Measurements from ENCODE around the gene TMEM134. TPM values are rescaled to one million over a fixed set of nuclear protein-coding genes. Genes with fewer than 3 reads are reported as not detected.
"Not testable (repeated sequence)": the region's sequence is repeated elsewhere in the genome, so short reads cannot be mapped to it uniquely, and the experiment has no call there.

Gene TMEM134
- total and polyA plus RNA-seq, 4 donors = 10.2 to 86.9 (median 63.5) TPM

DNA sequence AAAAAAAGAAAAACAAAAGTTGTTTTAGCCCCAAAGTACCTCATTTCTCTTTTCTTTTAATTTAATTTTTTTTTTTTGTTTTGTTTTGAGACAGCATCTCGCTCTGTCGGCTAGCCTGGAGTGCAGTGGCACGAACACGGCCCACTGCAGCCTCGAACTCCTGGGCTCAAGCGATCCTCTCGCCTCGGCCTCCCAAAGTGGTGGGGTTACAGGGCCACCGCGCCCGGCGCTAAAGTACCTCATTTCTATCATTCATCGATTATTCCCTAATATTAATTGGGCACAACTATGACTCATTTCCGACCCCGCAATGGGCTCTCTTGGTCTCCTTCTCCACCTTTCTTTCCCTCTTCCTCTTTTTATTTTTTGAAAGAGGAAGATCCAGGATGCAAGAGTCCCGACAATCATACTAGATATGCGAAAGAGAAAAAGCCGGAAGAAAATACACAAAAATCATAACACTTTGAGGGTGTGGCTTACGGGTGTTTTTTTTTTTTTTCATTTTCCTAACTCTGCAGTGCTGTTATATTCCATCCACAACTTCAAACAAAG is 13.3 kb upstream of the TMEM134 start:
- DNase-seq (ENCODE audit: low spot score) = no peak

DNA sequence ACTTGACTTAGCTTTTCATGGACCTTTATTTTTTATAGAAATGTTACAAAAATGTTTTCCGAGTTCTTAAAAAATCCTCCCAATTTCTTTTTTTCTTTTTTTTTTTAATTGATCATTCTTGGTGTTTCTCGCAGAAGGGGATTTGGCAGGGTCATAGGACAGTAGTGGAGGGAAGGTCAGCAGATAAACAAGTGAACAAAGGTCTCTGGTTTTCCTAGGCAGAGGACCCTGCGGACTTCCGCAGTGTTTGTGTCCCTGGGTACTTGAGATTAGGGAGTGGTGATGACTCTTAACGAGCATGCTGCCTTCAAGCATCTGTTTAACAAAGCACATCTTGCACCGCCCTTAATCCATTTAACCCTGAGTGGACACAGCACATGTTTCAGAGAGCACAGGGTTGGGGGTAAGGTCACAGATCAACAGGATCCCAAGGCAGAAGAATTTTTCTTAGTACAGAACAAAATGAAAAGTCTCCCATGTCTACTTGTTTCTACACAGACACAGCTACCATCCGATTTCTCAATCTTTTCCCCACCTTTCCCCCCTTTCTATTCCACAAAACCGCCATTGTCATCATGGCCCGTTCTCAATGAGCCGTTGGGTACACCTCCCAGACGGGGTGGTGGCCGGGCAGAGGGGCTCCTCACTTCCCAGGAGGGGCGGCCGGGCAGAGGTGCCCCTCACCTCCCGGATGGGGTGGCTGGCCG is 8.4 kb upstream of the TMEM134 start:
- H3K9me3 ChIP-seq (ENCODE audit: control insufficient read depth in 4 of 4, low read length in 3 of 4); H3K27ac ChIP-seq (ENCODE audit: low read depth in 1 of 2, low read length in 2 of 2); H3K36me3 ChIP-seq (ENCODE audit: control insufficient read depth in 4 of 4, insufficient read depth in 3 of 4, low read depth in 1 of 4, low read length in 3 of 4); H3K27me3 ChIP-seq (ENCODE audit: control insufficient read depth in 4 of 4, insufficient read depth in 4 of 4, low read length in 3 of 4); H3K4me3 ChIP-seq (ENCODE audit: low read depth in 1 of 3, low read length in 3 of 3); DNase-seq (ENCODE audit: low spot score); H3K9ac ChIP-seq (ENCODE audit: low read depth in 1 of 2, low read length in 2 of 2): not testable (repeated sequence)
- 78% methylated on average over 13 of the region's 16 CpGs for WGBS
- H3K4me1 ChIP-seq (ENCODE audit: control insufficient read depth in 4 of 4, insufficient read depth in 4 of 4, low read length in 3 of 4) = peaks cover 5 to 14% (median 7%) of the 10 kb centered on the region in 4 donors

More for the DNA sequence above, 13.3 kb upstream of the TMEM134 start:
- H3K36me3 ChIP-seq (ENCODE audit: control insufficient read depth in 4 of 4, insufficient read depth in 3 of 4, low read depth in 1 of 4, low read length in 3 of 4) = peaks cover 0 to 2% (median 0%) of the 10 kb centered on the region in 4 donors
- peak overlapping the region; percentile 68 to 79 for H3K9ac ChIP-seq (ENCODE audit: low read depth in 1 of 2, low read length in 2 of 2)
- peak; percentile 4 for TF ChIP-seq YY1 (IDR thresholded peaks at IDR 0.05)
- TF ChIP-seq EGR1 (IDR thresholded peaks at IDR 0.05; ENCODE audit: low read depth in 2 of 2) = no peak
- TF ChIP-seq, protein P1, sequence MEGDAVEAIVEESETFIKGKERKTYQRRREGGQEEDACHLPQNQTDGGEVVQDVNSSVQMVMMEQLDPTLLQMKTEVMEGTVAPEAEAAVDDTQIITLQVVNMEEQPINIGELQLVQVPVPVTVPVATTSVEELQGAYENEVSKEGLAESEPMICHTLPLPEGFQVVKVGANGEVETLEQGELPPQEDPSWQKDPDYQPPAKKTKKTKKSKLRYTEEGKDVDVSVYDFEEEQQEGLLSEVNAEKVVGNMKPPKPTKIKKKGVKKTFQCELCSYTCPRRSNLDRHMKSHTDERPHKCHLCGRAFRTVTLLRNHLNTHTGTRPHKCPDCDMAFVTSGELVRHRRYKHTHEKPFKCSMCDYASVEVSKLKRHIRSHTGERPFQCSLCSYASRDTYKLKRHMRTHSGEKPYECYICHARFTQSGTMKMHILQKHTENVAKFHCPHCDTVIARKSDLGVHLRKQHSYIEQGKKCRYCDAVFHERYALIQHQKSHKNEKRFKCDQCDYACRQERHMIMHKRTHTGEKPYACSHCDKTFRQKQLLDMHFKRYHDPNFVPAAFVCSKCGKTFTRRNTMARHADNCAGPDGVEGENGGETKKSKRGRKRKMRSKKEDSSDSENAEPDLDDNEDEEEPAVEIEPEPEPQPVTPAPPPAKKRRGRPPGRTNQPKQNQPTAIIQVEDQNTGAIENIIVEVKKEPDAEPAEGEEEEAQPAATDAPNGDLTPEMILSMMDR (IDR thresholded peaks at IDR 0.05; ENCODE audit: low read depth, low read length, missing input control) = no peak
- no peak for TF ChIP-seq HNF4G (IDR thresholded peaks at IDR 0.05)
- TF ChIP-seq, protein P2, sequence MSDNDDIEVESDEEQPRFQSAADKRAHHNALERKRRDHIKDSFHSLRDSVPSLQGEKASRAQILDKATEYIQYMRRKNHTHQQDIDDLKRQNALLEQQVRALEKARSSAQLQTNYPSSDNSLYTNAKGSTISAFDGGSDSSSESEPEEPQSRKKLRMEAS (IDR thresholded peaks at IDR 0.05) = no peak
- TF ChIP-seq FOXA2 (IDR thresholded peaks at IDR 0.05) = no peak
- no peak for TF ChIP-seq TAF1 (conservative IDR thresholded peaks at IDR 0.05)
- TF ChIP-seq NR2F2 (IDR thresholded peaks at IDR 0.05) = no peak
- H3K4me1 ChIP-seq (ENCODE audit: control insufficient read depth in 4 of 4, insufficient read depth in 4 of 4, low read length in 3 of 4) = peaks cover 10 to 25% (median 15%) of the 10 kb centered on the region in 4 donors
- H3K9me3 ChIP-seq (ENCODE audit: control insufficient read depth in 4 of 4, low read length in 3 of 4) = no peaks in the 10 kb centered on the region
- peak overlapping the region; percentile 53 to 65 (median 61) for H3K4me3 ChIP-seq (ENCODE audit: low read depth in 1 of 3, low read length in 3 of 3)
- H3K27ac ChIP-seq (ENCODE audit: low read depth in 1 of 2, low read length in 2 of 2) = peak overlapping the region; percentile 62 to 74
- 50% methylated on average over 19 of the region's 19 CpGs for WGBS
- H3K27me3 ChIP-seq (ENCODE audit: control insufficient read depth in 4 of 4, insufficient read depth in 4 of 4, low read length in 3 of 4) = no peaks in the 10 kb centered on the region

DNA sequence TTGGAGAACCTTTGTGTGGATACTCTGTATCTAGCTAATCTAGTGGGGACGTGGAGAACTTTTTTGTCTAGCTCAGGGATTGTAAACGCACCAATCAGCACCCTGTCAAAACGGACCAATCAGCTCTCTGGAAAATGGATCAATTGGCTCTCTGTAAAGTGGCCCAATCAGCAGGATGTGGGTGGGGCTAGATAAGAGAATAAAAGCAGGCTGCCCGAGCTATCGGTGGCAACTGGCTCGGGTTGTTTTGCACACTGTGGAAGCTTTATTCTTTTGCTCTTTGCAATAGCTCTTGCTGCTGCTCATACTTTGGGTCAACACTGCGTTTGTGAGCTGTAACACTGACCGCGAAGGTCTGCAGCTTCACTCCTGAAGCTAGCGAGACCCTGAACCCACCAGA is 7.6 kb upstream of the TMEM134 start:
- not testable (repeated sequence) for H3K9me3 ChIP-seq (ENCODE audit: control insufficient read depth in 4 of 4, low read length in 3 of 4); H3K27me3 ChIP-seq (ENCODE audit: control insufficient read depth in 4 of 4, insufficient read depth in 4 of 4, low read length in 3 of 4); DNase-seq (ENCODE audit: low spot score); H3K9ac ChIP-seq (ENCODE audit: low read depth in 1 of 2, low read length in 2 of 2); H3K27ac ChIP-seq (ENCODE audit: low read depth in 1 of 2, low read length in 2 of 2); H3K4me3 ChIP-seq (ENCODE audit: low read depth in 1 of 3, low read length in 3 of 3); H3K36me3 ChIP-seq (ENCODE audit: control insufficient read depth in 4 of 4, insufficient read depth in 3 of 4, low read depth in 1 of 4, low read length in 3 of 4)
- peaks cover 3 to 11% (median 4%) of the 10 kb centered on the region in 4 donors for H3K4me1 ChIP-seq (ENCODE audit: control insufficient read depth in 4 of 4, insufficient read depth in 4 of 4, low read length in 3 of 4)
- WGBS = 82% methylated on average over 10 of the region's 10 CpGs

DNA sequence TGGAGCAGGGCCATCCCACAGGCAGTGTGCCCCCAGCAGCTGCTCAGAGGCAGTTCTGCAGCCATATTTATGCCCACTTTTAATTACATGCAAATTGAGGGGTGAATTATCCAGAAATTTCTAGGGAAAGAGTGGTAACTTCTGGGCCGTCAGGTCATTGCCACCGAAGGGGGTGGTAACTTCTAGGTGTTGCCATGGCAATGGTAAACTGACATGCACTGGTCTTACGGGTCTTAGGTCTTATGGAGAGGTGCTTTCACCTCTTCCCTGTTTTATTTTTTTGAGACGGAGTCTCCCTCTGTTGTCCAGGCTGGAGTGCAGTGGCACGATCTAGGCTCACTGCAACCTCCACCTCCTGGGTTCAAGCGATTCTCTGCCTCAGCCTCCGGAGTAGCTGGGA is 3.8 kb upstream of the TMEM134 start:
- H3K9me3 ChIP-seq (ENCODE audit: control insufficient read depth in 4 of 4, low read length in 3 of 4) = no peaks in the 10 kb centered on the region
- no peak overlapping the region for H3K9ac ChIP-seq (ENCODE audit: low read depth in 1 of 2, low read length in 2 of 2)
- H3K4me1 ChIP-seq (ENCODE audit: control insufficient read depth in 4 of 4, insufficient read depth in 4 of 4, low read length in 3 of 4) = peaks cover 5 to 21% (median 13%) of the 10 kb centered on the region in 4 donors
- H3K4me3 ChIP-seq (ENCODE audit: low read depth in 1 of 3, low read length in 3 of 3) = no peak overlapping the region
- DNase-seq (ENCODE audit: low spot score) = no peak
- 69% methylated on average over 7 of the region's 7 CpGs for WGBS
- H3K27ac ChIP-seq (ENCODE audit: low read depth in 1 of 2, low read length in 2 of 2) = no peak overlapping the region
- no peaks in the 10 kb centered on the region for H3K27me3 ChIP-seq (ENCODE audit: control insufficient read depth in 4 of 4, insufficient read depth in 4 of 4, low read length in 3 of 4)
- no peaks in the 10 kb centered on the region for H3K36me3 ChIP-seq (ENCODE audit: control insufficient read depth in 4 of 4, insufficient read depth in 3 of 4, low read depth in 1 of 4, low read length in 3 of 4)
- TF ChIP-seq FOXA2 (IDR thresholded peaks at IDR 0.05) (no peak), JUND (IDR thresholded peaks at IDR 0.05) (no peak), EGR1 (IDR thresholded peaks at IDR 0.05; ENCODE audit: low read depth in 2 of 2) (no peak), SP1 (IDR thresholded peaks at IDR 0.05) (no peak), HNF4A (conservative IDR thresholded peaks at IDR 0.05) (no peak), YY1 (IDR thresholded peaks at IDR 0.05) (no peak), NR2F2 (IDR thresholded peaks at IDR 0.05) (no peak), HNF4G (IDR thresholded peaks at IDR 0.05) (no peak), RAD21 (IDR thresholded peaks at IDR 0.05) (no peak)
- TF ChIP-seq, protein P3, sequence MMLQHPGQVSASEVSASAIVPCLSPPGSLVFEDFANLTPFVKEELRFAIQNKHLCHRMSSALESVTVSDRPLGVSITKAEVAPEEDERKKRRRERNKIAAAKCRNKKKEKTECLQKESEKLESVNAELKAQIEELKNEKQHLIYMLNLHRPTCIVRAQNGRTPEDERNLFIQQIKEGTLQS (IDR thresholded peaks at IDR 0.05) = no peak
- TF ChIP-seq, protein P4, sequence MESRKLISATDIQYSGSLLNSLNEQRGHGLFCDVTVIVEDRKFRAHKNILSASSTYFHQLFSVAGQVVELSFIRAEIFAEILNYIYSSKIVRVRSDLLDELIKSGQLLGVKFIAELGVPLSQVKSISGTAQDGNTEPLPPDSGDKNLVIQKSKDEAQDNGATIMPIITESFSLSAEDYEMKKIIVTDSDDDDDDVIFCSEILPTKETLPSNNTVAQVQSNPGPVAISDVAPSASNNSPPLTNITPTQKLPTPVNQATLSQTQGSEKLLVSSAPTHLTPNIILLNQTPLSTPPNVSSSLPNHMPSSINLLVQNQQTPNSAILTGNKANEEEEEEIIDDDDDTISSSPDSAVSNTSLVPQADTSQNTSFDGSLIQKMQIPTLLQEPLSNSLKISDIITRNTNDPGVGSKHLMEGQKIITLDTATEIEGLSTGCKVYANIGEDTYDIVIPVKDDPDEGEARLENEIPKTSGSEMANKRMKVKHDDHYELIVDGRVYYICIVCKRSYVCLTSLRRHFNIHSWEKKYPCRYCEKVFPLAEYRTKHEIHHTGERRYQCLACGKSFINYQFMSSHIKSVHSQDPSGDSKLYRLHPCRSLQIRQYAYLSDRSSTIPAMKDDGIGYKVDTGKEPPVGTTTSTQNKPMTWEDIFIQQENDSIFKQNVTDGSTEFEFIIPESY (IDR thresholded peaks at IDR 0.05) = no peak
- TF ChIP-seq, protein P5, sequence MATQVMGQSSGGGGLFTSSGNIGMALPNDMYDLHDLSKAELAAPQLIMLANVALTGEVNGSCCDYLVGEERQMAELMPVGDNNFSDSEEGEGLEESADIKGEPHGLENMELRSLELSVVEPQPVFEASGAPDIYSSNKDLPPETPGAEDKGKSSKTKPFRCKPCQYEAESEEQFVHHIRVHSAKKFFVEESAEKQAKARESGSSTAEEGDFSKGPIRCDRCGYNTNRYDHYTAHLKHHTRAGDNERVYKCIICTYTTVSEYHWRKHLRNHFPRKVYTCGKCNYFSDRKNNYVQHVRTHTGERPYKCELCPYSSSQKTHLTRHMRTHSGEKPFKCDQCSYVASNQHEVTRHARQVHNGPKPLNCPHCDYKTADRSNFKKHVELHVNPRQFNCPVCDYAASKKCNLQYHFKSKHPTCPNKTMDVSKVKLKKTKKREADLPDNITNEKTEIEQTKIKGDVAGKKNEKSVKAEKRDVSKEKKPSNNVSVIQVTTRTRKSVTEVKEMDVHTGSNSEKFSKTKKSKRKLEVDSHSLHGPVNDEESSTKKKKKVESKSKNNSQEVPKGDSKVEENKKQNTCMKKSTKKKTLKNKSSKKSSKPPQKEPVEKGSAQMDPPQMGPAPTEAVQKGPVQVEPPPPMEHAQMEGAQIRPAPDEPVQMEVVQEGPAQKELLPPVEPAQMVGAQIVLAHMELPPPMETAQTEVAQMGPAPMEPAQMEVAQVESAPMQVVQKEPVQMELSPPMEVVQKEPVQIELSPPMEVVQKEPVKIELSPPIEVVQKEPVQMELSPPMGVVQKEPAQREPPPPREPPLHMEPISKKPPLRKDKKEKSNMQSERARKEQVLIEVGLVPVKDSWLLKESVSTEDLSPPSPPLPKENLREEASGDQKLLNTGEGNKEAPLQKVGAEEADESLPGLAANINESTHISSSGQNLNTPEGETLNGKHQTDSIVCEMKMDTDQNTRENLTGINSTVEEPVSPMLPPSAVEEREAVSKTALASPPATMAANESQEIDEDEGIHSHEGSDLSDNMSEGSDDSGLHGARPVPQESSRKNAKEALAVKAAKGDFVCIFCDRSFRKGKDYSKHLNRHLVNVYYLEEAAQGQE (IDR thresholded peaks at IDR 0.05) = no peak
